PC-3 (cell line): ENCODE data around the gene SSRP1.

Source experiments
- EZH2 ChIP-seq: fragments of 300-600 bp; sonication (generic); IDR thresholded peaks from one replicate; pipeline ENCODE4 v1.6.1; 2017; ENCODE audit warnings: antibody characterized with exemption, mild to moderate bottlenecking, low read length; ENCODE audit not compliant: unreplicated experiment
- EZH2phosphoT487 ChIP-seq: fragments of 300-600 bp; sonication (generic); IDR thresholded peaks from 2 replicates; pipeline ENCODE4 v1.6.1; 2018; ENCODE audit warnings: mild to moderate bottlenecking, antibody characterized with exemption, low read length, borderline replicate concordance
- TF ChIP-seq, protein P1 (sequence below): fragments of 300-600 bp; sonication (generic); conservative IDR thresholded peaks from 2 replicates; pipeline ENCODE4 v1.5.1; 2017; ENCODE audit warnings: antibody characterized with exemption, low read depth, mild to moderate bottlenecking, low read length

DNA sequence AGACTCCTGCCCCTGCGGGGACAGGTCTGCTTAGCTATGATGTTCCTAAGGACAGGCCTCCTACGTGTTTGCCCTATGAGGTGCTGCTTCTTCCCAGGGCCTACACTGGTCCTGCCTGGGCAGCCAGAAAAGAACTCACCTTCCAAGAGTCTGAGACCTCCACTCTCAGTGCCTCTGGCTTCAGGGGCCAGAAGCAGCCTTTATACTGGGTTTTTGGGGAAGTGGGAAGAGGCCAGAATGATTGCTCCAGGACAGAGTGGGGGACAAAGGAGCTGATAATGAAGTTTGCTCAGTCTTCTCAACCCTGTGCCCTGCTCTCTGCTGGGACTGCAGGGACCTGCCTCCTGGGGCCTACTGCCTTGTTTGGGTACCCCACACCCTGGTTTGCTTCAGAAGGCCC lies 45.3 kb upstream of the SSRP1 start, which contains the start of gene PRG3:
- TF ChIP-seq EZH2phosphoT487 (no peak), EZH2 (no peak)
- TF ChIP-seq, protein P1, sequence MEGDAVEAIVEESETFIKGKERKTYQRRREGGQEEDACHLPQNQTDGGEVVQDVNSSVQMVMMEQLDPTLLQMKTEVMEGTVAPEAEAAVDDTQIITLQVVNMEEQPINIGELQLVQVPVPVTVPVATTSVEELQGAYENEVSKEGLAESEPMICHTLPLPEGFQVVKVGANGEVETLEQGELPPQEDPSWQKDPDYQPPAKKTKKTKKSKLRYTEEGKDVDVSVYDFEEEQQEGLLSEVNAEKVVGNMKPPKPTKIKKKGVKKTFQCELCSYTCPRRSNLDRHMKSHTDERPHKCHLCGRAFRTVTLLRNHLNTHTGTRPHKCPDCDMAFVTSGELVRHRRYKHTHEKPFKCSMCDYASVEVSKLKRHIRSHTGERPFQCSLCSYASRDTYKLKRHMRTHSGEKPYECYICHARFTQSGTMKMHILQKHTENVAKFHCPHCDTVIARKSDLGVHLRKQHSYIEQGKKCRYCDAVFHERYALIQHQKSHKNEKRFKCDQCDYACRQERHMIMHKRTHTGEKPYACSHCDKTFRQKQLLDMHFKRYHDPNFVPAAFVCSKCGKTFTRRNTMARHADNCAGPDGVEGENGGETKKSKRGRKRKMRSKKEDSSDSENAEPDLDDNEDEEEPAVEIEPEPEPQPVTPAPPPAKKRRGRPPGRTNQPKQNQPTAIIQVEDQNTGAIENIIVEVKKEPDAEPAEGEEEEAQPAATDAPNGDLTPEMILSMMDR = no peak
